GM10266 (cell line): Measurements from ENCODE around the gene ARL14EP.

ENCODE experiments used
- DNase-seq: peaks from one replicate; pipeline ENCODE4 v3.0.0; 2012; ENCODE audit errors: extremely low spot score
- CTCF ChIP-seq: IDR thresholded peaks from 2 replicates; pipeline ENCODE4 v1.5.1; 2012; ENCODE audit warnings: mild to moderate bottlenecking, low read depth; ENCODE audit not compliant: control insufficient read depth, insufficient read depth; ENCODE audit errors: missing control alignments

ARL14EP gene

GRCh38 chr11:30313580-30313979 is 9.3 kb upstream of the ARL14EP start:
- no peak for DNase-seq
- no peak for TF ChIP-seq CTCF

- no peak for DNase-seq
Measured at GRCh38 chr11:30314625-30315024, 8.3 kb upstream of the ARL14EP start.

GRCh38 chr11:30316237-30316636 is 6.7 kb upstream of the ARL14EP start:
- no peak for TF ChIP-seq CTCF
- DNase-seq, result no peak

More at GRCh38 chr11:30314625-30315024, 8.3 kb upstream of the ARL14EP start:
- peak; percentile 40 for TF ChIP-seq CTCF

GRCh38 chr11:30317030-30317429 is 5.9 kb upstream of the ARL14EP start:
- DNase-seq, result peak; percentile 10
- TF ChIP-seq CTCF, result no peak

- DNase-seq, result no peak
- no peak for TF ChIP-seq CTCF
Measured at GRCh38 chr11:30321321-30321720, 1.6 kb upstream of the ARL14EP start.

GRCh38 chr11:30322191-30322590 is 713 bp upstream of the ARL14EP start:
- DNase-seq, result no peak
- no peak for TF ChIP-seq CTCF

GRCh38 chr11:30326114-30326778 is 3.3 kb downstream of the ARL14EP start:
- no peak for DNase-seq

More at GRCh38 chr11:30326114-30326778, 3.3 kb downstream of the ARL14EP start:
- no peak for TF ChIP-seq CTCF
